AG09319 (cell line): Measurements from ENCODE around the gene RPP30.
A peak's percentile ranks its signal among the peaks of the same experiment; 100 is the strongest.
"Not testable (repeated sequence)": the region's sequence is repeated elsewhere in the genome, so short reads cannot be mapped to it uniquely, and the experiment has no call there.

ENCODE experiments used
- DNase-seq: peaks from one replicate; pipeline ENCODE4 v3.0.0-alpha.2; 2010; ENCODE audit warnings: low read depth; ENCODE audit errors: extremely low read depth
- CTCF ChIP-seq: IDR thresholded peaks from 2 replicates; pipeline ENCODE4 v1.5.1; 2011; ENCODE audit warnings: low read depth, mild to moderate bottlenecking, inconsistent platforms, low read length, moderate library complexity

RPP30 gene

DNA sequence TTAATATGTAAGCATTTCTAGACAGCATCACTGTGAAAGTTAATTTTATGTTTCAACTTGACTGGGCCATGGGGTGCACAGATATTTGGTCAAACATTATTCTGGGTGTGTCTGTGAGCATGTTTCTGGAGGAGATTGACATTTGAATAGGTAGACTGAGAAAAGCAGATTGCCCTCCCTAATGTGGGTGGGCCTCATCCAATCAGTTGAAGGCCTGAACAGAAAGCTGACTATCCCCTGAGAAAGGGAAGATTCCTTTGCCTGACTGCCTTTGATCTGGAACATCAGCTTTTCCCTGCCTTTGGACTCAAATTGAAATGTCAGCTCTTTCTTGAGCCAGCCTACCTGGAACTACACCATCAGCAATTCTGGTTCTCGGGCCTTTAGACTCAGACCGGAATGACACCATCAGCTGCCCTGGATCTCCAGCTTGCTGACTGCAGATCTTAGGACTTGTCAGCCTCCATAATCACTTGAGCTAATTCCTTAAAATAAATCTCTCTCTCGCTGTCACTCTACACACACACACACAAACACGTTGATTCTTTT is 5.7 kb upstream of the RPP30 start:
- DNase-seq: no peak
- TF ChIP-seq CTCF: no peak

GRCh38 chr10:90871279-90871765 is 452 bp upstream of the RPP30 start:
- peak; percentile 57 for TF ChIP-seq CTCF
- DNase-seq: no peak

DNA sequence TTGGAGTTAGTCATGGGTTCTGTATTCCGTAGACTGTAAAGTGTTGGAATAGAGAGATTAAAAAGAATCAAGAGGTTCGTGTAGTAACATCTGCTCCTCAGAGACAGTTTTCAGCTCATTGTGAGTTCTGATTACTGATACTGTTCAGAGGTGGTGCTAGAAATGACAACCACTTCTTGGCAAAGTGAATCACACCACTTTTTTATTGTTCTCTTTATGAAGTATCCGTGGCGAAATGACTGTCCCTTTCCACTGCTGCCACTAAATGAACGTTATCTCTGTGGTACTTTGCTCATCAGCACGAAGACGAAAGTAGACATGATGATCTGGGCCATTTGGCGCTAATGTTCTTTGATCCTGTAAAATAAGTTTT is 860 bp downstream of the RPP30 start:
- no peak for TF ChIP-seq CTCF
- DNase-seq: no peak

DNA sequence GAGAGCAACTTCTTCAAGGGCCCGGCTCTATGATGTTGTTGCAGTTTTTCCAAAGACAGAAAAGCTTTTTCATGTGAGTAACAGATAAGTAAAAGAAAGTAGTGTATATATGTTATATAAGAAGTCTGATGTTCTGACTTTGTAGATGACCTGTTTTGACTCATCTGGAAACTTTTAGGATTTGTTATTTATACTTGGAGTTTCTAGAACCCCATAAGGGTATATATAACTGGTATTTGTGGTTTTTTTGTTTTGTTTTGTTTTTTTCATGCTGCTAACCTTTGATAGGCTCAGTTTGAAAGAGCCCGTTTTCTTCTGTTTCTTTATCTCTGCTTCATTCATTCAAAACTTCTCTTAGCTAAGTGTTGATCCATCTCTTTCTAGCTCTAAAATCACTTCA is 7.3 kb downstream of the RPP30 start:
- DNase-seq: no peak
- no peak for TF ChIP-seq CTCF

DNA sequence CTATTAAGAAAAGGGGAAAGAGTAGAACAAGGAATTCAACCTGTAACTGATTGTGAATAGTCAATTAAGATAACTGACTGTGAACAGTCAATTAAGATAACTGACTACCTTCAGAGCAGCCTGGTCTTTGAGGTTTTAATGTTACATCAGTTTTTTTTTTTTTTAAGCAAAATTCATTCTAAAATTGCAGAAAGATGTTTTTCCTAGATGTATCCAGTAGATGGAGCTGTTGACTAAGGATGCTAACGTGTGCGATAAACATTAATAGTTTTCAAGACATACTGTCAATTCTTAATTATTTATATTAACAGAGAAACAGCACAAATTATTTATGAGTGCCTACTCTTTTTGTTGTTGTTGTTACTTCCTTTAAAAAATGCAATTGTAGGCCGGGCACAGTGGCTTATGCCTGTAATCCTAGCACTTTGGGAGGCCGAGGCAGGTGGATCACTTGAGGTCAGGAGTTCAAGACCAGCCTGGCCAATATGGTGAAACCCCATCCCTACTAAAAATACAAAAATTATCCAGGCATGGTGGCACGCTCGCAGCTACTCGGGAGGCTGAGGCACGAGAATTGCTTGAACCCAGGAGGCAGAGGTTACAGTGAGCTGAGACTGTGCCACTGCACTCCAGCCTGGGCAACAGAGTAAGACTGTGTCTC is 8.4 kb downstream of the RPP30 start:
- TF ChIP-seq CTCF: peak; percentile 58
- not testable (repeated sequence) for DNase-seq

GRCh38 chr10:90884431-90884830 is 12.7 kb downstream of the RPP30 start:
- no peak for TF ChIP-seq CTCF
- no peak for DNase-seq

GRCh38 chr10:90885176-90885575 is 13.4 kb downstream of the RPP30 start:
- DNase-seq: peak; percentile 28

More at GRCh38 chr10:90885176-90885575, 13.4 kb downstream of the RPP30 start:
- TF ChIP-seq CTCF: no peak
